Measurements from ENCODE around the gene SYNGR3.
"Not testable (repeated sequence)": the region's sequence is repeated elsewhere in the genome, so short reads cannot be mapped to it uniquely, and the experiment has no call there.

Gene SYNGR3

DNA sequence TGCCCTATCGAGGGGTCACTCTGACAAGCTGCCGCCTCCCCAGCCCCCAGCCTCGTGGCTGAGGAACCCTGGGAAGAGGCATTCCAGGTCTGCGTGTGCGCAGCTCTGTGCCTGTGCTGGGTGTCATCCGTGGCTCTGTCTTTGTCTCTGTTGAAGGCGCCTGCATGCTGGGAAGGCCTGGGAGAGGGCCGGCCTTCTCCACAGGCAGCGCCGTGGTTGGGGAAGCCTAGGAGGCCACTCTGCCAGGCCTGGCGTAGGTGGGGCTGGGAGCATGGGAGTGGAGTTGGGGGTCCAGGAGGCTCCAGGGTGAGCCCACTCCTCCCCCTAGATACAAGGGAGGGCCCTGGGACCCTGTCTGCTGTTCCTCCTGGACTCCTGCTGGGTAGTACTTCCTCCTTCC is 40.3 kb downstream of the SYNGR3 start:
- DNase-seq, result no peak

- DNase-seq, result no peak
These were observed 41.4 kb downstream of the SYNGR3 start for GRCh38 chr16:2031081-2031577.

GRCh38 chr16:2032285-2033056 is 42.7 kb downstream of the SYNGR3 start:
- DNase-seq, result no peak

DNA sequence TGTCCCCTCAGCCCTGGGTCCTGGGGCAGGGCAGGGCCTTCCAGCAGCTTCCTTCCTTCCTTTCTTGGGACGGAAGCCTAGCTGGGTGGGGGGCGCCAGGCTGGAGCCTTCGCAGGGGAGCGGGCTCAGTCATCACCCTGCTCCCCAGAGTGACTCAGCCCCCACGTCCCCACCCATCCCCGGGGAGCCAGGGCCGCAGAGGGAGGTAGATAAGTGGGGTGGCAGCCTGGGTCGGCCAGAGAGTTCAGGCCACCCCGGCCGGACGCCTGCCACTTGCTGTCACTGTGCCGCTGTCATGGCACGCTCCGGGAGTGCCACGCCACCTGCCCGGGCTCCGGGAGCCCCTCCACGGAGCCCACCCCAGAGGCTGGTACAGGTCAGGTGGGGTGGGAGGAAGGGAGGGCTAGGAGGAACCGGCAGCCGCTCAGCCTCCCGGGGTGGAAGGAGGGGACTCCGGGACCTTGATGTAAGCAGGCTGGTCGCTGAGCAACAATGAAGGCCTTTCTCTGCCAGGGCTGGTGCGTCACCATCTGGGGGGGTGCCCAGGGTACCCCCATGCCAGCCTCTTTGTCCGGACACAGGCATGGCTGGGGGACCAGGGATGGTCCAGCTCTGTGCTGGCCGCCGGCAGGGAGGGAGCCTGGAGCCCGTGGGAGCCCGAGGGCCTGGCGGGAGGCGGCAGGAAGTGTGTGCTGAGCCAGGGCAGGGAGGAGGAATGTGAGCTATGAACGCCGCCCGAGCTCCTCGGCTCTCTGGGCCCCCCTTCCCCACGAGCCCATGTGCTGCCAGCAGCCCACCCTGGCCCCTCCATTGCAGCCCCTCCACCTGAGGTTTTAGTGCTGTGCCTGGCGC is 43.5 kb downstream of the SYNGR3 start:
- no peak for DNase-seq

GRCh38 chr16:2033909-2034695 is 44.3 kb downstream of the SYNGR3 start:
- DNase-seq, result not testable (repeated sequence)

GRCh38 chr16:2034696-2035430 is 45.1 kb downstream of the SYNGR3 start:
- DNase-seq, result no peak

- DNase-seq, result no peak
These were observed 45.8 kb downstream of the SYNGR3 start for GRCh38 chr16:2035431-2036199.

GRCh38 chr16:2036200-2036966 is 46.6 kb downstream of the SYNGR3 start:
- no peak for DNase-seq

- DNase-seq, result no peak
These were observed 47.3 kb downstream of the SYNGR3 start for GRCh38 chr16:2037115-2037514.

DNA sequence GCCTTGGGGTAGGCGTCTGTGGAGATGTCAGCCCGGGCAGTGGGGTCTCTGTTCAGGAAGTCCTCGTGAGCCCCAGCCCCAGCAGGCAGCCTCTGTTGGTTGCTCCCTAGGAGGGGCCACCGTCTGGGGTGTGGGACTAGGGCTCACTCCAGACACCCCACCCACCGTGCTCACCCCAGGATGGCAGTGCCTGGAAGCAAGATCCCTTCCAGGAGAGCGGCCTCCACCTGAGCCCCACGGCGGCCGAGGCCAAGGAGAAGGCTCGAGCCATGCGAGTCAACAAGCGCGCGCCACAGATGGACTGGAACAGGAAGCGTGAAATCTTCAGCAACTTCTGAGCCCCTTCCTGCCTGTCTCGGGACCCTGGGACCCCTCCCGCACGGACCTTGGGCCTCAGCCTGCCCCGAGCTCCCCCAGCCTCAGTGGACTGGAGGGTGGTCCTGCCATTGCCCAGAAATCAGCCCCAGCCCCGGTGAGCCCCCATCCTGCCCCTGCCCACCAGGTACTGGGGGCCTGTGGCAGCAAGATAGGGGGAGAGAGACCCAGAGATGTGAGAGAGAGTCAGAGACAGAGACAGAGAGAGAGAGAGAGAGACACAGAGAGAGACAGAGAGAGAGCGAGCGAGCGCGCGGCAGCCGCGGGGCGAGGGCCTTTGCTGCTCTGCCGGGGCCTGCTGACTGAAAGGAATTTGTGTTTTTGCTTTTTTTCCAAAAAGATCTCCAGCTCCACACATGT is 48.0 kb downstream of the SYNGR3 start:
- DNase-seq, result no peak

- DNase-seq, result no peak
These were observed 48.8 kb downstream of the SYNGR3 start for GRCh38 chr16:2038382-2039231.

- DNase-seq, result no peak
These were observed 49.7 kb downstream of the SYNGR3 start for GRCh38 chr16:2039274-2040031.

GRCh38 chr16:2040041-2040786 is 50.4 kb downstream of the SYNGR3 start:
- DNase-seq, result no peak

- DNase-seq, result no peak
These were observed 51.2 kb downstream of the SYNGR3 start for GRCh38 chr16:2040787-2041522.

GRCh38 chr16:2042171-2042985 is 52.6 kb downstream of the SYNGR3 start:
- DNase-seq, result no peak

All from CD4-positive, alpha-beta T cell treated with Interleukin-21 for 1 hour (primary cell).